ENCODE data around the gene CADM4. TPM values are rescaled to one million over a fixed set of nuclear protein-coding genes. Genes with fewer than 3 reads are reported as not detected.

Gene CADM4
- total RNA-seq, 4 donors from 2014 or later = 31.6 to 67.9 (median 46.9) TPM

DNA sequence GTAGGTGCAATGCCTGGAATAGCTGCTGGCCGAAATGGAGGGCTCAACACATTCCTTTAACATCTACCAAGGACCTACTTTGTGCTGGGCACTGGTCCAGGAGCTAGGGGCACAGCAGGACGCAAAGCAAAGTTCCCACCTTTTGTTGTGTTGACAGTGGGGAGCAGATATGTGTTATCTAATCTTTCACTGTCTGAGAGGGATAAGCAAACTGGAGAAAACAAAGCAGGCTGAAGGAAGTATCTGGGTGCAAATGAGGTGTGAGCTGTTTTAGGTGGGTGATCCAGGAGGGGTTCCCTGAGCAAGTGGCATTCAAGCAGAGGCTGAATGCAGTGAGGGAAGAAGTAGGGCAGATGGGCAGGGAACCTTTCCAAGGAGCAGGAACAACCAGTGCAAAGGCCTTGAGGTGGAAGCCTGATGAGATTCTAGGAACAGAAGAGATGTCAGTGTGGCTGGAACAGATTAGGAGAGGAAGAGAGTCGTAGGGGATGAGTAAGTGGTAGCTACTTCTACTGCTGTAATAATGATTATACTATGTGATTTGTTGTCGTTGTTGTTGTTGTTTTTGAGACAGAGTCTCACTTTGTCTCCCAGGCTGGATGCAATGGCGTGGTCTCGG is 32.5 kb upstream of the CADM4 start:
- intact Hi-C loops (cut with DNase I) = no loop called here
- H3K27ac ChIP-seq (replicated peaks in 1 of 4) = no peak overlapping the region
- TF ChIP-seq CTCF (IDR thresholded peaks at IDR 0.05) (no peak), POLR2A (IDR thresholded peaks at IDR 0.05; ENCODE audit: low read depth) (no peak), POLR2AphosphoS5 (IDR thresholded peaks at IDR 0.05) (no peak), EP300 (IDR thresholded peaks at IDR 0.05) (no peak)
- H3K4me3 ChIP-seq = no peak overlapping the region
- no peak for DNase-seq (ENCODE audit: extremely low spot score)
- peaks cover 0 to 4% (median 0%) of the 10 kb centered on the region in 4 donors for H3K36me3 ChIP-seq
- H3K27me3 ChIP-seq = no peaks in the 10 kb centered on the region
- H3K4me1 ChIP-seq = peaks cover 22 to 29% (median 28%) of the 10 kb centered on the region in 4 donors
- H3K9me3 ChIP-seq = no peaks in the 10 kb centered on the region
- 53% methylated on average over 6 of the region's 6 CpGs for WGBS

DNA sequence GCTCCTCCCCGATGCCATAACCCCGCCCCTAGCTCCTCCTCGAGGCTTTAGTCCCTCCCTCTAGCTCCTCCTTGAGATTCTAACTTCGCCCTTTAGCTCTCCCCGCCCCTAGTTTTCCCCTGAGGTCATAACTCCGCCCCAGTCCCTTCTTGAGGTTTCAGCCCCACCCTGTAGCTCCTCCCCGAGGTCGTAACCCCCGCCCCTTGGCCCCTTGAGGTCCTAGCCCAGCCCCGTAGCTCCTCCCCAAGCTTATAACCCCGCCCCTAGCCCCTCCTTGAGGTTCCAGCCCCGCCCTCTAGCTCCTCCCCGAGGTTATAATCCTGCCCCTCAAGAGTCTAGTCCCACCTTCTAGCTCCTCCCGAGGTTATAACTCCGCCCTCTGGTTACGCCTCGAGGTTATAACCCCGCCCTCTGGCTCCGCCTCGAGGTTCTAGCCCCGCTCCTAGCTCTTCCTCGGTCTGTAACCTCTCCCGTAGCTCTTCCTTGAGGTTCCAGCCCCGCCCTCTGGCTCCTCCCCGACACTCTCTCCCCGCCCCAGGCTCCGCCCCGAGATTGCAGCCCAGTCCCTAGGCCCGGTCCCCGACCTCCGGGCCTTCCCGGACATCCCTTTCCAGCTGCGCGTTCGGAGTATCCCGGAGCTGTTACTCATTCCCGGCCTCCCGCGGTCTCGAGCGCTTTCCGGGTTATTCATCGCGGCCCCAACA is 28.9 kb upstream of the CADM4 start:
- DNase-seq (ENCODE audit: extremely low spot score) = peak; percentile 100
- intact Hi-C loops (cut with DNase I) = loop anchor here (5.0 kb wide), 1 partner anchor 51 kb away; the partner anchor contains the start of gene ZNF428
- WGBS = under 1% methylated on average over 39 of the region's 44 CpGs
- TF ChIP-seq EP300 (IDR thresholded peaks at IDR 0.05) (peak; percentile 51), POLR2AphosphoS5 (IDR thresholded peaks at IDR 0.05) (peak; percentile 92 to 95), CTCF (IDR thresholded peaks at IDR 0.05) (no peak), POLR2A (IDR thresholded peaks at IDR 0.05; ENCODE audit: low read depth) (peak; percentile 63)
- H3K27ac ChIP-seq (replicated peaks in 1 of 4) = peak overlapping the region; percentile 90 to 97 (median 93)
- no peaks in the 10 kb centered on the region for H3K27me3 ChIP-seq
- no peaks in the 10 kb centered on the region for H3K9me3 ChIP-seq
- peak overlapping the region; percentile 61 to 74 (median 63) for H3K4me3 ChIP-seq
- peaks cover 4 to 30% (median 15%) of the 10 kb centered on the region in 4 donors for H3K36me3 ChIP-seq
- H3K4me1 ChIP-seq = peaks cover 22 to 29% (median 28%) of the 10 kb centered on the region in 4 donors

- no peak for TF ChIP-seq EP300 (IDR thresholded peaks at IDR 0.05)
- no peak for TF ChIP-seq POLR2A (IDR thresholded peaks at IDR 0.05; ENCODE audit: low read depth)
- TF ChIP-seq CTCF (IDR thresholded peaks at IDR 0.05) = no peak
- no peak for TF ChIP-seq POLR2AphosphoS5 (IDR thresholded peaks at IDR 0.05)
- Histone ChIP-seq H3K4me1 (peaks cover 22 to 29% (median 28%) of the 10 kb centered on the region in 4 donors), H3K9me3 (no peaks in the 10 kb centered on the region), H3K36me3 (peaks cover 4 to 30% (median 15%) of the 10 kb centered on the region in 4 donors), H3K4me3 (peak overlapping the region; percentile 52 to 74 (median 63)), H3K27me3 (no peaks in the 10 kb centered on the region), H3K27ac (replicated peaks in 1 of 4) (peak overlapping the region; percentile 90 to 97 (median 93))
- intact Hi-C loops (cut with DNase I) = loop anchor here (5.0 kb wide), 1 partner anchor 51 kb away; the partner anchor contains the start of gene ZNF428
- no peak for DNase-seq (ENCODE audit: extremely low spot score)
- WGBS = 10% methylated on average over 29 of the region's 29 CpGs
These were observed 28.3 kb upstream of the CADM4 start for GRCh38 chr19:43667876-43668405.

DNA sequence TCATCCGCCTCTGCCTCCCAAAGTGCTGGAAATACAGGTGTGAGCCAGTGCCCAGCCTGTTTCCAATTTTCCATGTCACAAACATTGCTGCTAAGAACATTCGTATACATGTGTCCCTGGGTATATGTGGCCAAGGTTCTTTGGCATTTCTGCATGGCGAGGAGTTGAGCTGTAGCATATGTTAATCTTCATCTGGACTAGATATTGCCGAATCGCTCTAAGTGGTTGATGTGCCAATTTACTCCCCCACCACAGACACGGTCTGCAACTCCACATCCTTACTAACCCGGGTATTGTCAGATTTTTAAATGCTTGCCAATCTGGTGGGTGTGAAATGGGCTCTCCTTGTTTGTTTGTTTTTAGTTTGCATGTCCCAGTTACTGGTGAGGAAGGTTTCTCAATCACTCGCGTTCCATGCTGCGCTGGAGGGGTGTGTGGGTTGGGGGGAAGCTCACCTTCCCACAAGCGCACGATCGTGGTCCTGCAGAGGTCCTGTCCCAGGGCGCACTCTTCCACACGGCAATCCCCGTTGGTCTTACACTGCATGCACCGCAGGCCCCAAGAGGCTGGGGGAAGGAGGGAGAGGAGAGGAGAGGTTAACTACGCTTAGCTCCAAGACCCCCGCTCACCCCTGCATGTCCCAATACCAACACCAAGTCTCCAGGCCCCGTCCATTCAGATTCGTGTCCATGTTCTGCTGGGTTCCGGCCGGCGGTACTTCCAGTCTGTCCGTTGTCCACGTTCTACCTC is 27.7 kb upstream of the CADM4 start:
- 50% methylated on average over 24 of the region's 26 CpGs for WGBS
- TF ChIP-seq POLR2AphosphoS5 (IDR thresholded peaks at IDR 0.05) (no peak), CTCF (IDR thresholded peaks at IDR 0.05) (no peak), POLR2A (IDR thresholded peaks at IDR 0.05; ENCODE audit: low read depth) (no peak), EP300 (IDR thresholded peaks at IDR 0.05) (no peak)
- peaks cover 4 to 30% (median 15%) of the 10 kb centered on the region in 4 donors for H3K36me3 ChIP-seq
- H3K27me3 ChIP-seq = no peaks in the 10 kb centered on the region
- peaks cover 22 to 29% (median 28%) of the 10 kb centered on the region in 4 donors for H3K4me1 ChIP-seq
- no peak for DNase-seq (ENCODE audit: extremely low spot score)
- no peaks in the 10 kb centered on the region for H3K9me3 ChIP-seq
- H3K27ac ChIP-seq (replicated peaks in 1 of 4) = peak overlapping the region; percentile 90 to 97 (median 93)
- intact Hi-C loops (cut with DNase I) = loop anchor here (5.0 kb wide), 1 partner anchor 50 kb away; the partner anchor contains the start of gene ZNF428
- H3K4me3 ChIP-seq = peak overlapping the region; percentile 52 to 74 (median 63)

Measured in esophagus muscularis mucosa (tissue), 4 donors.